GM19467 (cell line): ENCODE data around the gene ADA.

Experiments
- ATAC-seq: cut with Tn5 transposase; IDR thresholded peaks from one replicate; pipeline ENCODE4 v1.9.1; 2021; ENCODE audit warnings: mild to moderate bottlenecking, moderate library complexity; ENCODE audit not compliant: unreplicated experiment

Gene ADA

GRCh38 chr20:44625361-44625760, 26.1 kb downstream of the ADA start:
- ATAC-seq, result no peak

DNA sequence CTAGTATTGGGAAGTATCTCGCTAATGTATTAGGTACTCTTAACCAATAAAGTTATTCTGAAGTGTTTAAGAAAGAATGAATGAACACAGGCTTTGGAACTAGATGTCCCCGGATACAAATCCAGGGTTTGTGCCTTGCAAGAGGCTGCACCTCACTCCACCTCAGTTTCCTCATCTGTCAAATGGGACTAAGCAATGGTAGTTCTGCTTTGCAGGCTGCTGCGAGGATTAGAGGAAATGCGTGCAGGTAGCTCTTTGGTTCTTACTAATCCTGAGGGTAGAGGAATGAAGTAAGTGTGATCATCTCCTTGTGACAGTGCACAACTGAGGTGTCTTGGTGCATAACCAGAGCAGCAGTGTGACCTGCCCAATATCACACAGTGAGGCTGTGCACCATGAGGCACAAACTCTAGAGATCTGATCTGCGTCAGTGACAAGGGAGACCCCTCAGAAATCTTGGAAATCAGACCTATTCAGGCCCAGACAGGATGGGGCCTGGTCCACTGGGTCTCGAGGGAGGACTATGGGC, 26.7 kb downstream of the ADA start:
- ATAC-seq, result no peak

DNA sequence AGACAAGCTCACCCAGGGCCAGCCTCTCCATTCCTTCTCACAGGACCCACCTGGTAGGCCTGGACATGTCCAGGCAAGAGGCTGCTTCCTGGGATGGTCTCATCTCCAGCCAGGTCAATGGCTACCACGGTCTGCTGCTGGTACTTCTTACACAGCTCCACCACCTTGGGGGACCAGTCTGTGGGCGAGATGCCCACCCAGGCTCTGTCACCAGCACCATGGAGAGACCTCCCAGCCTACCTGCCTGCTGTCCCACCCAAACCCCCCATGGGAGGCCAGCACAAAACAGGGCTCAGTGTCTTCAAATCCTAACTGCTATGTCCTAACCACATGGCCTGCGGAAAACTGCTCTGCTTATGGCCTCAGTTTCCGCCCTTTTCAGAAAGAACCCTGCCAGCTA, 27.3 kb downstream of the ADA start:
- no peak for ATAC-seq

DNA sequence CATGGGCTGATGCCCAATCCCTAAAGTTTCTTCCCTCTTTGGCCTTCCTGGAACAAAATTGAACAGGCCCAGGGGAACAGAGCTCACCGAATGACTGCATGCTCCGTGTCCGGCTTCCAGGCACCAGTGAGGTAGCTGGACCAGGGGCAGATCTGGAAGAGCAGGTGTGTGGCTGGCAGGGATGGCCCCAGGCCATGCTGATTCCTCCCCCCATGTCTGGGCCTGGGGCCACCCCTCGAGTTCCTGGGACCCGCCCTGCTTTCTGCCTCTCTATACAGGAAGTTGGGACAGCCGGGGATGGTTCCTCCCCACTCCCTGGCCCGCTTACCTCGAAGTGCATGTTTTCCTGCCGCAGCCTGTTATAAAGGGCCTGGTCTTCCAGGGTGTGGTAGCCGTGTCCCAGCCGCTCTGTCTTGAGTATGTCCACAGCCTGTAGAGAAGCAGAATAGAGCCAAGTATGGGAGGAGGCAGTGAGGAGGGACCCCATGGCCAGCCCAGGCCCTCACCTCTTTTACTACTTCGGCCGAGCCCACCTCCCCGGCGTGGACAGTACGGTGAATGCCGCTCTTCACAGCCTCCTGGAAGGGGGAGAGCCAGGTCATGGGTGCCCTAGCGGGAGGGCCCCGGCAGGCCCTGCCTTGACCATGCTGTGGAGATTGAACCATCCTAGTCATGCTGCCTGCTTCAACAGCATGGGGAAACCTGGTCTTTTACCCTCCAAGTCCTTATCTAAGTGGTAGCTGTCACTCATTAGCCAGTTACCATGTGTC, 28.8 kb downstream of the ADA start:
- no peak for ATAC-seq

DNA sequence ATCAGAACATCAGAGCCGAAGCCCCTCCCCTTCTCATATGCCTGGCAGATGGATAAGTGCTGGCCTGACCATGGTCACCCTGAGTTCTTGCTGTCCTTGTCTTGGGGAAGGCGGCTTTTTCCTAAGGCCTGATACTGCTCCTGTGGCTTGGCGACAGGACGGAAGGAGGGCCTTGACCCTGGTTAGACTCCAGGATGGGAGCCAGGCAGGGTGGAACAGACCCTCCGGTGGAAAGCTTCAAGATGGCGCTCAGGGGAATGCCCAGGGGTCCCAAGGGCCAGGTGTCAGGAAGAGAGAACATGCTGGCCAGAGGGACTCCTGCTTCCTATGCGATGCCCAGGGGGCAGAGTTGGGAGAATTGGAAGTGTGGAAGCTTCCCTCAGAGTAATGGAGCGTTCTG, 29.6 kb downstream of the ADA start:
- no peak for ATAC-seq

GRCh38 chr20:44621325-44621724, 30.2 kb downstream of the ADA start:
- no peak for ATAC-seq

DNA sequence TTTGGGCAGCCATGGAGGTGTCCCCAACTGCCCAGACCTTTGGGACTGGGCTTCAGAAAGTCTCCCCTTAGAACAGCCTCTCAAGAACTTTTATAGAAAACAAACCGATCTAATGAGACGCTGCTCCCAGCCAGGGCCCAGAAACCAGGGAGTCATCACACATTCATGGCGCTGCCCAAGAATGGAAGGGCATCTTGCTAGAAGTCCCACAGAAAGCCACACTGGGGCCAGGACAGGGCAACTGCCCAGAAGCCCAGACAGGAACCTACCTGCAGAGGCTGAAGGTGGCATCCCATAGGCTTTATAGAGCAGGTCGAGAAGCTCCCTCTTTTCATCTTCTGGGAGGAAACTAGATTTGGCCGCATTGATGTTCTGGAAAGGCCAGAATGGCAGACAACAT, 31.5 kb downstream of the ADA start:
- ATAC-seq, result no peak

DNA sequence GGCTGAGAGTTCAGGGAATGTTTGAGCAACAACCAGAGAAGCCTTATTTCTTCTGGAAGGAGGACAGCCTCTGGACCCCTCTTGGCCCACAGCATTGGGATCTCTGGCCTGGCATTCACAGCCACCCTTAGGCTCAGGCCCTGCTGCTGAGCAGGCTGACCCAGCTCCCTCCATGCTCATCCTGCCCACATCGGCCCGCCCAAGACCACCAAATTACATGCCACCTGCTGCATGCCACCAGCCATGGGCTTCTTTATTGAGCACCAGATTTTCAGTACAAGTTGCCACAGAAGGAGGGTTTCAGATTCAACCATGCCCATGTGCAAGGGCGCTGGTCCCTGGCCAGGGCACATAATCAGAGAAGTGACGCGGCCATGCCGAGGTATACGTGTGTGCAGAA, 32.2 kb downstream of the ADA start:
- no peak for ATAC-seq

DNA sequence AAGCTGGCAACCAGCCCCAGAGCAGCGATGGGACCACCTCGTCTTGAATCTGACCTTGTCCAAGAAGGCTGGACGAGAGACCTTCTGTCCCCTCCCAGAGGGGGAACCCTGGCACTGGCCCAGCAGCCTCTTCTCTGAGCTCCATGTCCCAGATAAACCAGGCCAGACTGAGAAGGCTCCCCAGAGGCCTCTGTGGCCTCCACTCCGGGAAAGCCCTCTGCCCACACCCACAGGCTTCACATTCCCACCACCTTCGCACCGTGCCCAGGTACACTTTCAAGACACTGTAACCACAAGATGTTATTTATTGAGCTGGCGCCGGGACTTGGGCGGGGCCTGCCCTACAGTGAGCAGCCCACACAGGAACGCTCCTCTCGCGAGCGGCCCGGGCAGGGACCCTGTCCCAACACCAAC, 33.2 kb downstream of the ADA start:
- no peak for ATAC-seq

DNA sequence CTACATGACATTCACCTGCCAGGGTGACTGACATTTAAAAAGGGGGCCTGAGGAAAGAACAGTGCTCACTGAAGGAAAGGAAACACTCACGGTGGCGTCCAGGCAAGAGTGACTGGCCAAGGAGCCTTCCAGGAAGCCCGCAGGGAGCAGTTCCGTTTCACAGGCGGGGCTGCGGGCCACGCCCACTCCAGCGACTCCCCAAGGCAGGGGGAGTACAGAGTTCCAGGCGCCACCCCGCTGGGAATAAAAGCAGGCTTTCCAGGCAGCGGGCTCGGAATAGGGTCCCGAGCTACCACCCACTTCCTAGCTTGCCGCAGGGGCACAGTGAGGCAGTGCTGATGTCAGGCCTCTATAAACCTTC, 34.9 kb downstream of the ADA start:
- no peak for ATAC-seq

GRCh38 chr20:44615876-44616603, 35.5 kb downstream of the ADA start:
- no peak for ATAC-seq

- ATAC-seq, result no peak
These were observed 36.2 kb downstream of the ADA start for GRCh38 chr20:44615169-44615791.

DNA sequence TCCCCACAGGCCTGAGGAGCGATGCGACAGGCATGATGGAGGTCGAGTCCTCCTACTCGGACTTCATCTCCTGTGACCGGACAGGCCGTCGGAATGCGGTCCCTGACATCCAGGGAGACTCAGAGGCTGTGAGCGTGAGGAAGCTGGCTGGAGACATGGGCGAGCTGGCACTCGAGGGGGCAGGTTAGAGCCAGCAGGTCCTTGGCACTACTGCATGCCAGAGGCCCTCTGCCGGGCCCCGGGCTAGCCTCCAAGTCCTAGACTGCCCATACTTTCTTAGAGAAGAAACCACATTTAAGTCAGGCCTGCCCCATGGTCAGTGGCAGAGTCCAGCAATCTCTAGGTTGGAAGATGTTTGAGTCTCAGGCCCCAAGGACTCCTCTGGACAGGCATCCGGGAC, 37.0 kb downstream of the ADA start:
- ATAC-seq, result no peak

DNA sequence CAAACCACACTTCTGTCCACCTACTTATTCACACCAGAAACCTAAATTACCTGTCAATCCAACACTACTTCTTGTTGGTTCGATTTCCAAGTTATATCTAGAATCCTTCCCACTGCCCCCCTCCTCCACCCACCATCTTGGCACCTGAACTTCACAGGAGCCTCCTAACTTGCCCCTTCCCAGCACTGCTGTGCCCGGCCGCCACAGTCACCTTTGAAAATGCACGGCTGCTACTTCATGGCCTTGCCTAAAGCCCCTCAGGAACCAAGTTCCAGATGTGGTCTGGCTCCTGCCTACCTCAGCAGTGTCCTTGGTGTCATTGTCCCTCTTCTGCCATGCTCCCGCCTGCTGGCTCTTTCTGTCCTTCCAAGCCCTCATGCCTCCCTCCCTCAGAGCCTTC, 37.9 kb downstream of the ADA start:
- no peak for ATAC-seq

- ATAC-seq, result no peak
These were observed 41.1 kb downstream of the ADA start for GRCh38 chr20:44610313-44610962.

- ATAC-seq, result peak; percentile 74
These were observed 41.8 kb downstream of the ADA start for GRCh38 chr20:44609516-44610312.

GRCh38 chr20:44609006-44609515, 42.4 kb downstream of the ADA start:
- no peak for ATAC-seq

GRCh38 chr20:44606725-44607441, 44.6 kb downstream of the ADA start:
- ATAC-seq, result no peak

DNA sequence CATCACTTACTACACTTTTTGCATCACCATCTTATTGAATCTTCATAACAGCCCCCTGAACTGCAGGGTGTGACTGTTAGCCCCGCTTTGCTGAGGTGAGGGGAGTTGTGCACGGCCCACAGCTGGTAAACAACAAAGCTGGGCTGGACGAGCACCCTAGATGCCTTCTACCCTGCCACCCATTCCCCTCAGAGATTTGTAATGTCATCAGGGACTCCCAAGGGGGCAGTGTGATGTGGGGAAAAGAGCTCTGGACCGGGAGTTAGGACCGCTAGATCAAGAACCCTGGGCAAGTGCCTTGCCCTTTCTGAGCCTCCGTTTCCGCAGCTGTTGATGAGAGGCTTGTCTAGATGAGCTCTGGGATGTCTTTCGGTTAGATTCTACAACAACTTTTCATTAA, 48.2 kb downstream of the ADA start:
- no peak for ATAC-seq

GRCh38 chr20:44601801-44602204, 49.7 kb downstream of the ADA start:
- ATAC-seq, result no peak
